Peyer's patch (tissue), 4 donors: ENCODE data around the gene C18orf63.

Source experiments
- POLR2A ChIP-seq, 2 donors: fragments of 450-650 bp; IDR thresholded peaks; one replicate each; pipeline ENCODE4 v1.5.1; 2017; ENCODE audit warnings: antibody characterized with exemption in 2 of 2, mild to moderate bottlenecking in 2 of 2, moderate library complexity in 2 of 2
- TF ChIP-seq, protein P1 (sequence below), 6 experiments: fragments of 450-650 bp in 4 of 6; fragments of 200-600 bp in 2 of 6; sonication (generic) in 1 of 6; IDR thresholded peaks; one replicate each; pipeline ENCODE4 v1.5.1; 2017 to 2019; ENCODE audit warnings: antibody characterized with exemption in 6 of 6, mild to moderate bottlenecking in 3 of 6, moderate library complexity in 1 of 6

DNA sequence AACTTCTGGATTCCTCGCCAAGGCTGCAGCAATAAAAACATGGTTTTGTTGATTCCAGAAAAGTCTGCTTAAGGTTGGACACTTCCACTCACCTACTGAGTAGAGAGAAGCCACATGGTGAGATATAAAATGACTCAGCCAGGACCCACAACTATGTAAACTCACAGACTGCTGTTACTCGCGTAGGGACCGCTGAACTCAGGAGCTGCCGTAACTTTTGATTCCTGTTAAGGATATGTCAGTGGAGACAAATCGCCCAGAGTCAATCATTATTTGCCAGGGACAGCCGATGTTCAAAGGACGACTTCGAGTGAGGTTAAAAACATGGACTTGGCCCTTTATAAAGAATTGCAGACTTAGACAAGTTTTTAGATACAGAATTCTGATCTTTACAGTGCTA lies 49.5 kb upstream of the C18orf63 start:
- TF ChIP-seq POLR2A (IDR thresholded peaks at IDR 0.05) = no peak
- TF ChIP-seq, protein P1, sequence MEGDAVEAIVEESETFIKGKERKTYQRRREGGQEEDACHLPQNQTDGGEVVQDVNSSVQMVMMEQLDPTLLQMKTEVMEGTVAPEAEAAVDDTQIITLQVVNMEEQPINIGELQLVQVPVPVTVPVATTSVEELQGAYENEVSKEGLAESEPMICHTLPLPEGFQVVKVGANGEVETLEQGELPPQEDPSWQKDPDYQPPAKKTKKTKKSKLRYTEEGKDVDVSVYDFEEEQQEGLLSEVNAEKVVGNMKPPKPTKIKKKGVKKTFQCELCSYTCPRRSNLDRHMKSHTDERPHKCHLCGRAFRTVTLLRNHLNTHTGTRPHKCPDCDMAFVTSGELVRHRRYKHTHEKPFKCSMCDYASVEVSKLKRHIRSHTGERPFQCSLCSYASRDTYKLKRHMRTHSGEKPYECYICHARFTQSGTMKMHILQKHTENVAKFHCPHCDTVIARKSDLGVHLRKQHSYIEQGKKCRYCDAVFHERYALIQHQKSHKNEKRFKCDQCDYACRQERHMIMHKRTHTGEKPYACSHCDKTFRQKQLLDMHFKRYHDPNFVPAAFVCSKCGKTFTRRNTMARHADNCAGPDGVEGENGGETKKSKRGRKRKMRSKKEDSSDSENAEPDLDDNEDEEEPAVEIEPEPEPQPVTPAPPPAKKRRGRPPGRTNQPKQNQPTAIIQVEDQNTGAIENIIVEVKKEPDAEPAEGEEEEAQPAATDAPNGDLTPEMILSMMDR (IDR thresholded peaks at IDR 0.05) = no peak
